Subcutaneous adipose tissue (tissue), 4 donors: ENCODE results near the gene EXD3. TPM values are rescaled to one million over a fixed set of nuclear protein-coding genes. Genes with fewer than 3 reads are reported as not detected.

ENCODE experiments used
- total RNA-seq, 4 donors: library from RNA; depleted of rRNA; stranded (reverse); fragments of >200 nt; gene quantifications; one replicate each; pipeline ENCODE4 v1.1.0, GENCODE V29; 2016
- TF ChIP-seq, protein P1 (sequence below): fragments of 450-650 bp; IDR thresholded peaks from one replicate; pipeline ENCODE4 v1.5.1; 2016; ENCODE audit warnings: low read depth, mild to moderate bottlenecking, control low read depth, antibody characterized with exemption, moderate library complexity

The EXD3 gene
- total RNA-seq, 4 donors from 2014 or later, result 7.5 to 44.6 (median 10.5) TPM

- TF ChIP-seq, protein P1, sequence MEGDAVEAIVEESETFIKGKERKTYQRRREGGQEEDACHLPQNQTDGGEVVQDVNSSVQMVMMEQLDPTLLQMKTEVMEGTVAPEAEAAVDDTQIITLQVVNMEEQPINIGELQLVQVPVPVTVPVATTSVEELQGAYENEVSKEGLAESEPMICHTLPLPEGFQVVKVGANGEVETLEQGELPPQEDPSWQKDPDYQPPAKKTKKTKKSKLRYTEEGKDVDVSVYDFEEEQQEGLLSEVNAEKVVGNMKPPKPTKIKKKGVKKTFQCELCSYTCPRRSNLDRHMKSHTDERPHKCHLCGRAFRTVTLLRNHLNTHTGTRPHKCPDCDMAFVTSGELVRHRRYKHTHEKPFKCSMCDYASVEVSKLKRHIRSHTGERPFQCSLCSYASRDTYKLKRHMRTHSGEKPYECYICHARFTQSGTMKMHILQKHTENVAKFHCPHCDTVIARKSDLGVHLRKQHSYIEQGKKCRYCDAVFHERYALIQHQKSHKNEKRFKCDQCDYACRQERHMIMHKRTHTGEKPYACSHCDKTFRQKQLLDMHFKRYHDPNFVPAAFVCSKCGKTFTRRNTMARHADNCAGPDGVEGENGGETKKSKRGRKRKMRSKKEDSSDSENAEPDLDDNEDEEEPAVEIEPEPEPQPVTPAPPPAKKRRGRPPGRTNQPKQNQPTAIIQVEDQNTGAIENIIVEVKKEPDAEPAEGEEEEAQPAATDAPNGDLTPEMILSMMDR, result no peak
Measured at GRCh38 chr9:137311986-137312851, 110.7 kb downstream of the EXD3 start.

DNA sequence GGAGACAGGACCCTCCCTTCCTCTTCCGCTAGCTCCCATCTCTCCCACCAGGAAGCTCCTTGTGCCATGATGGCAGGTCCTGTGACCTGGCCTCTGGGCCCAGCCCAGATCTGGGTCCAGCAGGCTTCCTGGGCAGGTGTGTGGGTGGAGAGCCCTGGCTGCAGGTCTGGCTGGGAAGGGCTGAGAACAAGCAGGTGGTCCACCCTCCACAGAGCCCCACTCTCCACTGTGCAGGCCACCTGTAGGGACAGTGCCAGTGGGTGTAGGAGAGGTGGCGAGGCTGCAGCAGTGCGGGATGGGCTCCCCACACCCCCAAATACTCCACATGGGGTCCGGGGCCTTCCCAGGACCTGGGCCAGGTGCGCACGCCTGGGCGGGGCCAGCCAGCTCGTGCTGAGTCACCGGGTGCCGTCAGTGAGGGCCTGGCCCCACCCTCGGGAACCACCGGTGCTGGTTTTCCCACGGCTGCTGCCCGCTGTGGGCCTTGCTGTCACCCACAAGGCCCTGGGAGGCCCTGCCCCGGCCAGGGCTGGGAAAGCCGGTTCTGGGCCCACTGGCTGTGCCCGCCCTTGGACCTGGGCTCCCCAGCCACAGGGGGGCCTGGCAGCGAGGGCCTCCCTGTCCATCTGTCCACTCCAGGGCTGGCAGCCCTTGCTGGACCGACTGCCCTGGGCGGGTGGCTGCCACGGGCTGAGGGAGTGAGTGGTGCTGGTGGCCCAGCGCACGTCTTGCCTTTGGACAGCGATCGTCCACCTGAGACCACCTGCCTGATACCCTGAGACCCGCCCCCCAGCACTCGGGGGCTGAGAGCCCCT is 111.6 kb downstream of the EXD3 start:
- TF ChIP-seq, protein P1, result no peak

GRCh38 chr9:137310189-137311052 is 112.5 kb downstream of the EXD3 start:
- TF ChIP-seq, protein P1, result no peak

GRCh38 chr9:137309368-137310188 is 113.4 kb downstream of the EXD3 start:
- TF ChIP-seq, protein P1, result no peak

- TF ChIP-seq, protein P1, result no peak
Measured at GRCh38 chr9:137308057-137308619, 114.8 kb downstream of the EXD3 start.
